Lower leg skin (tissue), 3 donors: Measurements from ENCODE around the gene CHD1.

Experiments
- CTCF ChIP-seq, 3 donors: fragments of 450-650 bp; IDR thresholded peaks; one replicate each; pipeline ENCODE4 v1.5.1; 2016; ENCODE audit warnings: antibody characterized with exemption in 3 of 3, mild to moderate bottlenecking in 3 of 3, moderate library complexity in 2 of 3
- POLR2A ChIP-seq, 2 donors: fragments of 450-650 bp; IDR thresholded peaks; one replicate each; pipeline ENCODE4 v1.6.1; 2016 to 2017; ENCODE audit warnings: antibody characterized with exemption in 2 of 2, mild to moderate bottlenecking in 1 of 2, moderate library complexity in 1 of 2

GRCh38 chr5:98969400-98969799 lies 40.6 kb upstream of the CHD1 start:
- no peak for TF ChIP-seq CTCF (IDR thresholded peaks at IDR 0.05)
- TF ChIP-seq POLR2A (IDR thresholded peaks at IDR 0.05), result no peak
